GM18517 (cell line): ENCODE data around the gene BID.
"Not testable (repeated sequence)": the region's sequence is repeated elsewhere in the genome, so short reads cannot be mapped to it uniquely, and the experiment has no call there.

Experiments used
- ATAC-seq: cut with Tn5 transposase; IDR thresholded peaks from one replicate; pipeline ENCODE4 v1.9.1; 2021; ENCODE audit warnings: mild to moderate bottlenecking, moderate library complexity; ENCODE audit not compliant: unreplicated experiment

BID gene

DNA sequence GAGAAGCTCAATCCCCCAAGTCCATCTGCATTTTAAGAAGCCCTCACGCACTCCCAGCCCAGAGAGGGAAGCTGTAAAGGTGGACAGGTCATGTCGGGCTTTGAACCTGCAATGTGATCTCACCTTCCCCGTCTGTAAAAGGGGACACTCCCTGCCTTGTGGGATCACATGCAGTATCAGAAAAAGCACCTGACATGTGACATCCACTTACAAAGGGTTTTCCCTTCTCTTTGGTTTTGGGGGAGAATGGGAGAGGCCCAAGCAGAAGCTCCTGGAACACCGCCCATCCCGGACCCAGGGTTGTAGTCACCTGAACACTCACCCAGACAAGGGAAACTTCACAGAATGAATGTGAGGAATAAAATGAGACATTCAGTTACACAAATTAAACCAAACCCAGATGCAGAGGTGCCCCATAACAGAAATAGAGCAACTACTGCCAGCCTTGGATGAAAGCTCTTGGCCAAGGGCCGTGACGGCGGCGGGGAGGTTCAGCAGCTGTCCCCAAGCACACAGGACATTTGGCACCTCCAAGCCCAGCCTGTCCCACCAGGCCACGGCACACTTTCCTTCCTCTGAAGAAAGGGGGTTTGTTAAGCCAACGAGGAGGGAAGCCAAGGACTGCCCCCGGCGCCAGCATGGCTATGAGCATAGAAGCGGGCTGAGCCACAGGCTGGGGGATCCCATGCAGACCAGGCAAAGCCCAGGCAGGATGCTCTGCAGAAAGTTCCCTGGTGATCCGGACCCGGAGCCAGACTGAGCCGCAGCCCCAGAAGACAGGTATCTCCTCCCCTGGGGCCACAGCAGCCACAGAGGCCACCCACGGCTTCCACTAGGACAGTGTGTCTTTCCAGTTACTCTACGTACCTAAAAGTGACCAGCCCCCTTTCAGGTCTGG lies 3.8 kb downstream of the BID start:
- no peak for ATAC-seq

DNA sequence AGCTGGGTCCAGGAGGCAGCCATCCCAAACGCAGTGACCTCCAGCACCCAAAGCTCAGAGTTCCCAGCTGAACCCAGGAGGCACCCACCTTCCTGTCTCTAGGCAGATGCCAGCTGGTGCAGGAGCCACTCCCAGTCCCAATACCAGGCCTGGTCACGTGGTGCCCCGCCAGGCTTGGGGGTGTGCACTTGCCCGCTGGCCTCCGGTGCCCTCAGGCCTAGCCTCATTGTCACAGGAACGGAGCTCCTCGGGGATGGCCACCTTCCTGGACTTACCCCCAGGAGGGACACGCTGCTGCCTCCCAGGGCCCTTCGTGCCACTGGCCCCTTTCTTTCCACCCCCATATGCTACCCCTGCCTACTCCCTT lies 4.6 kb downstream of the BID start:
- ATAC-seq: no peak

DNA sequence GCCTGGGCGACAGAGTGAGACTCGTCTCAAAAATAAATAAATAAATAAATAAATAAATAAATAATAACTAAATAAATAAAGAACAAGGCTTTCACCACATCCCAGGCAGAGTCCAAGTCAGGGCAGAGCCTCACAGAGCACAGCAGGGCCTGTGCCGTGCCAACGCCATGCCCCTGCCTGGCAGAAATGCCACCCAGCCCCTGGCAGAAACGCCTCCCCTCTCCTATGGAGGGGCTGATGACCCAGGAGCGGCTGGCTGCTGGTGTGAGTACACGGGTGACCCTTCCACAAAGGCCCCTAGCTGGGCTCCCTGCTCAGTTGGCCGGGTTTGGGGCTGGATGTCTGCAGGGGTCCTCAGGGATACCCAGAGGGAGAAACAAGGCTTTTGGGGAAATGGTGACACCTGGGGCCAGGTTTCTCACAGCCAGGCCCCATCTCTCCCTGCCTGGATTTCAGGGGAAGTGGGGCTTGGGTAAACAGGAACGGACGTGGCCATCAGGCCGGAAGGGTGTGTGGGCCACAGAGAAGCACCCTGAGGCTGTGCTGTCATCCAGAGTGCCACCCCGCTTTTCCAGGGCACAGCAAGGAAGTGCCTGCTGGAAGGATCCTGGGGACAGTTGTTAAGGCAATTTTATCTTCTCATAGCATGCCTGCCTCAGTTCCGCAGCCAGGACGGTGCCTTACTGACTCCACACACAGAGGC lies 5.1 kb downstream of the BID start:
- ATAC-seq: no peak

DNA sequence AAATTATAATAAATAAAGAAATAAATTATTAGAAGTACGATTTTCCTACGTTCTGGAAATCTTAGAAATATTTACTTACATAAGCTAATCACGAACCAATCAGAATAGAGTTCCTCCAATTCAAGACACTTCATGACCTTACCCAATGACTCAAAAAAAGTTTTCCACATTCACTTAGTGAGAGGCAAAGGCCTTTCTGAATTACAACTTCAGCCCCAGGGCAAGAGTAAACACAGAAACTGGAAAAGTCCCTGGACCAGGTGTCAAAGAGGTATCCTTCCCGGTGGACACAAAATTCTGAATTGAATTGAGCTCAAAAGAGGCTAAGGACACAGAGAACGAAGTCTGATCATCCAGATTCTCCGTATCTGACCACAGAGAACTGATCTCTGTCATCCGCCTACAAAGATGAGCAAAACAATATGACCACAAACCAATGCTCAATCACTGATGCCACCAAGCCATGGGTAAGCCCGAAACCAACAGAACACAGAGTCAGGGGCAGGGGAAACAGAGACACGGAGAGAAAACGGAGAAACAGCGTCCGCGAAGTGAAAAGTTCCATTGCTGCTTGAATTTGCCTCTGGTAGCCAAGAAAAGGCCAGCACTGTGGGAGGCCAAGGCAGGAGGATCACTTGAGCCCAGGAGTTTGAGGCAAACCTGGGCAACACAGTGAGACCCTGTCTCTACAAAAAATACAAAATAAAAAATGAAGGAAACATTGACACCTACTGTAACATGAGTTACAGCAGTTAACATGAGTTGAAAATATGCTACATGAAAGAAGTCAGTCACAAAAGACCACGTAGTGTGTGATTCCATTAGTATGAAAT lies 6.8 kb downstream of the BID start:
- peak; percentile 81 for ATAC-seq

DNA sequence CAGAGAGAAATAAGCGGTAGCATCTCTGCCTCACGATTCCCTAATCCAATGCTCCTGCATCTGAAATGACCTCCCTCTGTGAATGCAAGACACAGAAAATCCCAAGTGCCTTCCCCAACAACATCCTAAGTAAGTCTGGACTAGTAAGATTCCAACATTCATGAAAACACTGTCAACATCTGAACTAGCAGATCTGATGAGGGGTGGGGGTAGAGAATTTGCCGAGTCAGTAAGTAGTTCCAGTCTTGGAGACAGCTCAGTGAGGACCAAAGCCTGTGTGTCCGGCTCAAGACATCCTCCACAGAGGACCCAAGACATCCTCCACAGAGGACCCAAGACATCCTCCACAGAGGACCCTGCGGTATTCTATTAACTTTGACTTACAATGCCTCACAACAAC lies 9.4 kb downstream of the BID start:
- ATAC-seq: not testable (repeated sequence)

DNA sequence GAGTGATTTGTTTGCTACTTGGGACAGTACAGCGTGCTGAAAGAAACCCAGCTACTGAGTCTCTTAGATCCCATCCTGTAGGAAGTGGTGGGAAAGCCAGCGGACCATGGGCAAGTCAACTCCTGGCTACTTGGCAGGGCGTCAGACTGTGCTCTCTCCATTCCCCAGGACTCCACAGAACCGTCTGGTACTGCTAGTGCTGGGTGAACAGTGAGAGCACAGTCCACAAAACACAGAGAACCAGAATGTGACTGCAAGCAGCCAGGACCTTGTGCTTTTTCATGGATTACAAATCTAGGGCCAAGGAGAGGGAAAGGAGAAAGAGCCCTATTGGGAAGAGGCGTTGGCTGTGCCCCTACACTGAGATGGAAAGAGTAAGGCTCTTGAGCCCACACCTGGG lies 10.2 kb downstream of the BID start:
- no peak for ATAC-seq

DNA sequence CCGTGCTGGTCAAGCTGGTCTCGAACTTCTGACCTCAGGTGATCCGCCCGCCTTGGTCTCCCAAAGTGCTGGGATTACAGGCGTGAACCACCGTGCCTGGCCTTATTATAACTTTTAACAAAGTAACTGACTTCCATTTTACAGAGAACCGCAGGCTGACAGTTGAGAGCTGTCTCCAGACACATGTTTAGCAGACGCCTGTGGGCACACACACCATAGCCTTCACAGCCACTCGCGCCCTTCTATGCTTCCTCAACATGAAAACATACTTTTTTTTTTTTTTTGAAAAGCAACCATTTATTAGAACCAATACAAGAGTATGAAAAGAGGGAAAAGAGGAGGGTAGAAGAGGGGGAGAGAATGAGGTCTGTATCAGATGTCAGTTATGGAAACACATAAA lies 10.8 kb downstream of the BID start:
- not testable (repeated sequence) for ATAC-seq

DNA sequence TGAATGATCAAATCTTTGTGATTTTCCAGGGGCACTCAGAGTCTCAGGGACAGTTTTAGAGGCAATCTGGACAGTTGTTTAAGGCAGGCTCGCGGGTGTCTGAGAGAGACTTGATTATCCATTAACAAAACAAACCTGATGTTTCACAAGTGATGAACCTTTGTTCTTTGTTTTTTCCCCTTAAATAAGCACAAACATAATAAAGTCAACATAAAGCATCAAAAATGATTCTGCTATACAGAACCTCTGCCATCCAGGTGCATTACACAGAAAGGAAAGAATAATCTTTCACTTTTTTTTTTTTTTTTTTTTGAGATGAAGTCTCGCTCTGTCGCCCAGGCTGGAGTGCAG lies 13.2 kb downstream of the BID start:
- ATAC-seq: no peak

DNA sequence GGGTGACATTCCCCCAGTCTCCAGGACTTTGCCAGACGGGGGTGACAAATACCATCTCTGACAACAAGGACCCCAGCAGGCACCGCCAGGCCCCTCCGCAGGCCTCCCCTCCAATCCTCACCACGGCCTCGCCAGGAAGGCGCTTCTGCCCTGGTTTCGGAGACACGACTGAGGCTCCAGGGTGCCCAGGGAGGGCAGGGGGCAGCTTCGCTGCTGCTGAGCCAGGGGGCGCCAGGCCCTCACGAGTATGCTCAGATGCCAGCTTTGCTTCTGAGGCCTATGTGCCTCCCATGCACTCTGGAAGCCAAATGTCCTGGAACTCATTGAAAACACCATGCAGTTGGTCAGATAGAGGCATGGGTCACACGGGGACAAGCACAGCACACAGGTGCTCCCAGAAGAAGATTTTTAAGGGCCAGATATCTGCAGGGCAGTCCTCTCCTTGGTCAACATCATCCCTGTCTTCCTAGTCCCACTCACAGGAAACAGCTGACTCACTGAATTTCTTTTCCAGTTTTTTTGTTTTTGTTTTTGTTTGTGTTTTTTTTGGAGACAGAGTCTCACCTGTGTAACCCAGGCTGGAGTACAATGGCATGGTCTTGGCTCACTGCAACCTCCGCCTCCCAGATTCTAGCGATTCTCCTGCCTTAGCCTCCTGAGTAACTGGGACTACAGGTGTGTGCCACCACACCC lies 19.9 kb downstream of the BID start:
- ATAC-seq: no peak

DNA sequence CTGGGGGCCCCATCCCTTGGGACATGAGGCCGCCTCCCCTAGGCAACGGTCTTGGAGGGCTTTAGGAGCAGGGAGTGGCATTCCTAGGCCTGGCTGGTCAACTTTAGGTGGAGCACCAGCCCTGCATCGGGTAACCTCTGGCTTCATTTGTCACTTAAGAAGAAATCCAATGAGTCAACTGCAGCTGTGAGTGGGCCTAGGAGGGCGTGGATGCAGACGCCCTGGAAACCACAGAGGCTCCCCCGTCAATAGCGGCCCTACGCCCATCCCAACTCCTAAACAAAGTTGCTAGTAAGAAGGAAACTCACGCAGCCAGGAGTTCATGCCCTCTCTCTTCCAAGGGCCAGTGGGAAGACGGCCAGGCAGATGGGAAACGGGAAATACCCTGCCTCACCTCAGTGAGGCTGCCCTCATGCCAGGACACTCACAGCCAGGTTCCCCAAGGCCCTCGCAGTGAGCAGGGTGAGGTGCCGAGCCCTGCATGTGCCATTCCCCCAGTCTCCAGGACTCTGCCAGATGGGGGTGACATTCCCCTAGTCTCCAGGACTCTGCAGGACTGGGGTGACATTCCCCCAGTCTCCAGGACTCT lies 20.8 kb downstream of the BID start:
- ATAC-seq: no peak

DNA sequence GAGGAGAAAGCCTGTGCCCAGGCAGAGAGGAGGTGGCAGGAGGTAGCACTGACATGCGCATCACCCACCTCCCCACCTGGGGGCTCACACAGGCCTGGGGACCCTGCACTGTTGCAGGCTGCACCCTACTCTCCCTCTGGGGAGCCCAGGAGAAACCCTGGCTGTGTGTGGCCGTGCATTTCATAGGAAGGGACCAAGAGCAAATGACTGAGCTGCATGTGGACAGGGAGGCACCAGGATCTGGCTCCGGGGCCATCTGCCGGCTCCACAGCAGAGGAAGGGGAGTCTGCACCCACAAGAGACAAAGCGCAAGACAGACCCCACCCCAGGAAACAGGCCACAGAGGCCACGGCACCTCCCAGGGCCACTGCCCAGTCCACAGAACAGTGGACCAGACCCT lies 22.7 kb downstream of the BID start:
- no peak for ATAC-seq

DNA sequence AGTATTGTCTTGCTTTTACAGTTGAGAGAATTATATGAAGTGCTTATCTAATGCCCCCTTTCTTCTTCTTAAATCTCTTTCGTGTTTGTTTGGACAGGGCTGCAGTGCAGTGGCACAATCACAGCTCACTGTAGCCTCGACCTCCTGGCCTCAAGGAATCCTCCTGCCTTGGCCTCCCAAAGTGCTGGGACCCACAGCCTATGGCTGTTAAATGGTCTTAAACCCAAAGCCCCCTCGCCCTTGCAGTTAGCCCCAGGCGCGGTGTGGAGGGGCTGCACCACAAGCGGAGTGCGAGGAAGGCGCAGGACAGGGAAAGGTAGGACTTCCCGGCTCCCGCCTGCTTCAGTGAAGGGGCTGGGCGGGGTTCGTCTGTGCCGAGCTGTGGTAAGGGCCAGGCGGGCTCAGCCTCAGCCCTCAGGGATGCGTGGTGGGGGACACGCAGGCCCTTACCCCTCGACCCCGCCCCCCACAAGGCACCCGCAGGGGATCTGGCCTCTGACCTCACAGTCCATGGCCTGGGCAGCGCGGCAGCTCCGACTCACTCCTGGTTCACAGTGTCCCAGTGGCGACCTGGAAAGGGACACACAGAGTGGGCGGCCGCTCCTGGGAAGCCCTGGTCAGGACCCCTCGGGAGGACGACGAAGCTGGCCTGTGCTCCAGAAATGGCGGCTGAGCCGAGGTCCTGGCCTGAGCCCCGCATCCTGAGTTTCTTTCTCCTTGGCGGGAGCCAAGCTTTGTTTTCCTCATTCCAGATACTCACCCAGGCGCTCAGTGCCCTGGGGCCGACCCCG lies 24.5 kb downstream of the BID start:
- ATAC-seq: no peak

DNA sequence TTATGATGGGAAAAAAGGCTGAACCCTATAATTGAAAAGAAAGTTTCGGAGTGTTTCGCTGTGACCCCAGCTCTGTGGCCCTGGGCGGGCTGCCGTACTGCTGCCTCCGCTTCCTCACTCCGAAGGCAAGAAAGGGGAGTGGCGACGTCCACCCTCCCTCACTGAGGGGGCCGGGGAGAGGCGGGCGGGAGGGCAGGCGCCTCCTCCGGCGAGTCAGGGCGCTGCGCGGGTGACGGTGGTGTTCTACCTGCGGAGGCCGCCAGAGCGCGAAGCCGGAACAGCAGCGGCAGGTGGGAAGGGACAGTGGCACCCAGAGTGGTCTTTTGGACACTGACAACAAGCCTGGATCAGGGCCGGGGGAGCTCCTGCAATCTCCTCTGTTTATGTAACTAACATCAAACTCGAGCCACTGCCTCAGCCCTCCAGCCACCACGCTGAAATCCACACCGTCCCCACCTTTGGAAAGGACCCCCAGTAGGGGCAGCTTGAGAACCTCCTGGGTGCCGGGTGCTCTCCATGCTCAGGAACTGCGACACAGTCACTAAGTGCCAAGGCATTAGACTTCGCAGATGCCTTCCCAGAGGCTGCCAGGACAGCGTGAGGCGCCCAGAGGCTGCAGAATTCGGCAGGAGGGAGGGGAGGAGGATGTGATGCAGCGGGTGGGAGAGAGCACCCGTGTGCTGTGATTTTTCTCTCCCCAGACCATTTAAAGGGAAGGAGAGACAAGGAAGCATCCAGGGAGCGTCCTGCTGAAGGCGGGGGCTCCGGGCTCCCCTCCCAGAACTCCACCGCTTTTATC lies 25.5 kb downstream of the BID start:
- ATAC-seq: no peak

DNA sequence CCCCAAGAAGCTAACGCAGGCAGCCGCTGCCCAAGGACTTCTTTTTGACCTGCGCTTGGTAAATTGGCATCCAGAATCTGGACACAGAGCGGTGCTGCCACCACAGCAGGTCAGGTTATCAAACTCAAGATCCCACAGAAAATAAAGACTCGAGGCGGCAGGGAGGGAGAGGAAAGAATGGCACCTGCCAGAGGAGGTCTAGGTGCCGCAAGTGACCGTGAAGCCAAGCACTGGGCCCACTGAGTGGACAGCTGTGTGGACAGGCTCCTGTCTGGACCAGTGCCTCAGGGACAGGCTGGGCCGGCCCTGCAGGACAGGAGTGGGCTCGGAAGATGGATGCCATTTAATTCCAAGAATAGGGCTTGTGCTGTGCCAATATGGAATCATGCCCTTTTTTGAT lies 27.4 kb downstream of the BID start:
- no peak for ATAC-seq

DNA sequence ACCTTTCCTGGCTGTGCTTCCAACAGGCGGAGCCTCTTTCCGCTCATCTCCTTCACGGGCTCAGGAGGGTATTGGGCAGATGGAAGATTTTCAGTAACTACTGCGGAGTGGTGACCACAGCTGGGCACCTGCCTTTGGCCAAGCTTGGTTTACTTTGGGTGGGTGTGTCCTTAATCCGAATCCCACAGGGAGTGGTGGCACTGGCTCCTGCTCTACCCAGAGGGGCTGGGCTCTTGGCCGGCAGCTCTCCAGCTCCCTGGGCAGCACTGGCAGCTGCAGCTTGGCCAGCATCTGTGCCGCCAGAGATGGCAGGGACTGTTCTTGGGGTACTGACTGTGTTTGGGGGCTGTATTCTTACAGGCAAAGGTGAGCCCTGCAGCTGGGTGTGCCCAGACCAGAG lies 29.8 kb downstream of the BID start:
- ATAC-seq: no peak

DNA sequence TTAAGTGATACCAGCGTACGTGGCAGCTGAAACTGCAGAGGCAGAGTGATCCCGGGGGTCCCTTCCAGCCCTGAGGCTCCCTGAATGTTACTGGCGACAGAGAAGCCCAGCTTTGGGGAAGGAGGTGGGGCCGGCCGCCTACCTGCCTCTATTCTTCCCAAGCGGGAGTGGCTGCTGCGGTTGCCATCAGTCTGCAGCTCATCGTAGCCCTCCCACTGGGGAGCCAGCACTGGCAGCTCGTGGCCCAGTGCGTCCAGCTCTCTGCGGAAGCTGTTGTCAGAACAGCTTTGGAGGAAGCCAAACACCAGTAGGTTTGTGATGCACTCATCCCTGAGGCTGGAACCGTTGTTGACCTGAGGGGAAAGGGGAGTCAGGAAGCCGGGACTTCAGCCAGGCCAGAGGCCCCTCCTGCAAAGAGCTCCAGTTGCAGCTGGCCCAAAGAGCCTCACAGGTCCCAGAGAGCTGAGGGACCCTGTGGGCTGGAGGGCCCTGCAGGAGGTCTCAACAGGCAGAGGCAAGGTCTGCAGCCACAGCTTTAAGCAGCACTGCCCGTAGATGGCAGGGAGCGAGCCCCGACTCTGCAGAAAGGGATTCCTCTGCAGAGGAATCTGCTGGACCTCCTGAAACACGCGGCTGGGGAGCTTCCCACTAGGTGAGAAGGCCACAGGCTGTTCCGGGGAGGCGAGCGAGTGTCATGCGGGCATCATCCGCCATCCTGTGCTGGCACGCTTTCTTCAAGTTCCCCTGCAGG lies 30.4 kb downstream of the BID start:
- ATAC-seq: no peak

DNA sequence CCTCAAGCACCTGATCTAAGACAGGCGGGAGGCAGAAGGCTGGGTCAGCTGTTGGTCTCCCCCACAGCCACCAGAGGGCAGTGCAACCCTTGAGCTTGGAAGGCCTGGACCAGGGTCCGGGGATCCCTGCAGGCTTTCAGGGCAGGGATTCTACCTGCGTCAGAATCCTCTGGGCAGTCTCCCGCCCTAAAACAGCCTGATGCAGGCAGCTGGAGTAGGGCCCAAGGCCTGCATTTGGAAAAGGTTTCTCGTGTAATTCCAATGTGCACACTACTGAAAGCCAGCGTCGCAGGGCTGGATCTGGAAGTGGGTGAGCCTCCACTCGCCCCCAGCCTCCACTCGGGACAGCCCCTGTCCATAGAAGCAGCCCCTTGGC lies 31.8 kb downstream of the BID start:
- no peak for ATAC-seq

DNA sequence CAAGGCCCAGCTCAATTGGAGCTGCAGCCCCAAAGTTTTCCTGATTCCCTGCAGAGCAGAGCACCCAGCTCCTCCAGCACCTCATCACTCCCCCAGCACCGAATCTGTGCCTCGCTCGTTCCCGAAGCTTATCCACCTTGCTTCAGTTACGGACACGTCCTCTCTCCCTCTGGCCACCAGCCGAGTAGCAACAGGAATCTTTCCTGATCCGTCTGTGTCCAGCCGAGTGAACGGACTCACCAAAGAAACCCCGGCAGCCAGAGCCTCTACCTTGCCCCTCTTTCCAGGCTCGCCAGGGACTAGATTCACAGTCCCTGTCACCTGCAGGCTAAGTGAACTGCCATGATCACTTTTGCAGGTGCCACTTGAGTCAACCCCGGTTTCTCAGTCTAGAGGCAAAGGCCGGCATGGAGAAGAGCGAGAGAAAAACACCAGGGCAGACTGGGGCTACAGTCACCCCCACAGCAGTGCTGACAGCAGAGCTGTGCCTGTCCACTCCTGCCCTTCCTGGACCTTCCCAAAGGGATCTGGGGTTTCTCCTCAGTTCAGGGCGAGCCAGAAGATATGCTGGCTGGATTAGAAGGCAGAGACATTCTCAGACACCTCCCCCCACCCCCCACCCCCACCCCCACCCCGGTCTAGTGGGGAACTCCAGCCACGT lies 32.3 kb downstream of the BID start:
- no peak for ATAC-seq
